T-helper 9 cell (primary cell): ENCODE measurements around the gene ALAS2.
"Not testable (repeated sequence)": the region's sequence is repeated elsewhere in the genome, so short reads cannot be mapped to it uniquely, and the experiment has no call there.

Experiments used
- DNase-seq: peaks from one replicate; pipeline ENCODE4 v3.0.0-alpha.2; 2020

The ALAS2 gene

GRCh38 chrX:55005256-55005655 is 25.5 kb downstream of the ALAS2 start:
- DNase-seq: no peak

DNA sequence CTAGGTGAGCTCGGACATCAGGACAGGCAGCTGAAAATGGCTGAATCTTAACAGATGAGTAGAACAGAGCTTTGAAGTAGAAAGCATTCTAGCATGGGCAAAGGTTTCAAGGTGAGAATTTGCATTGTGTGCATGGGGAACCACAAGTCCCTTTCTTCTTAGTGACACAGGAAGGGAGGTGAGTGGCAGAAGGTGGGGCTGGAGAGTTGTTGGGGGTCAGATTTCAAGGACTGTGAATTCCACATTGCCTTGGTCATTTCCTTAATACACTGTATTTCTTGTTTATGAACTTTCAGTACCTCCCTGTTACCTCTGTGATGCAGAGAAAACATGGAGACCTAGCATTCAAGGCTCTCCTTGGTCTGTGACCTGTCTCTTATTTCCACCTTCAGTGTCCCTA is 26.5 kb downstream of the ALAS2 start:
- no peak for DNase-seq

- peak; percentile 73 for DNase-seq
These were observed 30.8 kb downstream of the ALAS2 start, which contains the start of gene APEX2 for GRCh38 chrX:54999717-55000598. APEX2 (plus strand) TSS chrX:55000363; CDS start chrX:55000423, 60 bp downstream.

DNA sequence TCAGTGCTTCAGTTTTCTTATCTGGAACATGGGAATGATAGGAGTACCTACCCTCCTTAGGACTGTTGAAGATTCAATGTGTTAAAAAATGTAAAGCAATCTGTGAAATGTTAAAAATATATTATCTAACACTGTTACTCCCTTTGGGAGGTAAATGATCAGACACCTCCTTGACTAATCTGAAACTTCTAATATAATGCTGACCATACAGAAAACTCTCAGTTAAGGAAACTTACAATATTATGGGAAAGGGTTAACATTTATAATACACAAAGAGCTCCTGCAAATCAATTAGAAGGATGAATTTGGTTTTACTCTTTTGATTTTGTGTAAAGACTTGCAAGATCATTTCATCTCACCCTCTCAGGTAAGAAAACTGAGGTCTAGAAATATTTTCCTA is 35.2 kb downstream of the ALAS2 start:
- no peak for DNase-seq

DNA sequence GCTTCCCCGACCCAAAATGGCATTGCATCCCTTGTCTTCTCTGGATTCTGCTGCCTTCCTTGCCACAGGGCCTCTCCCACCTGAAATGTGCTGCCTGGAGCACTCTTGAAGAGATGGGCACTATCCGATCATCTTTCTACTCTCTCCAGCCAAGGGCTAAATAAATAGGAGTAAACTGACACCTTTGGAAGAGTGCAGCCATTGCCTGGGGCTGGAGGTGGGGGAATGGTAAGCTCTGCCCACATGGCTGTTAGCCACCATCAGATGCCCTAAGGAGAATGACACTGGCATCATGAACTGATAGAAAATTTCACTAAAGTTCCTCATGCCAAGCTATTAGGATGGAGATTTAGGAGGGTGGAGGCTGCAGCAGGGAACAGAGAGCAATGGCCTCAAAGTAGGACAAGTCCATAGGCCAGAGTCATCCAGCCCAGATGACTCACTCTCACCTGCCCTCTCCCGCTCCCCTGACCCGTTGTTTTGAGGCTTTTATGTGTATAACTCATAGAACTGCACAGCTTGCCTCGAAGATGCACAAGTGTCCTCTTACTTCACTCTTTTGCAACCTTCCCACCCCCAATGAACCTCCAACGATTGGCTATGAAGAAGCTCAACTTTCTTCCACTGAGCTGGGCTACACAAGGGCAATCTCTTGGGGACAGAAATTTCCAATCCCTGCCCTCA is 36.0 kb downstream of the ALAS2 start:
- no peak for DNase-seq

DNA sequence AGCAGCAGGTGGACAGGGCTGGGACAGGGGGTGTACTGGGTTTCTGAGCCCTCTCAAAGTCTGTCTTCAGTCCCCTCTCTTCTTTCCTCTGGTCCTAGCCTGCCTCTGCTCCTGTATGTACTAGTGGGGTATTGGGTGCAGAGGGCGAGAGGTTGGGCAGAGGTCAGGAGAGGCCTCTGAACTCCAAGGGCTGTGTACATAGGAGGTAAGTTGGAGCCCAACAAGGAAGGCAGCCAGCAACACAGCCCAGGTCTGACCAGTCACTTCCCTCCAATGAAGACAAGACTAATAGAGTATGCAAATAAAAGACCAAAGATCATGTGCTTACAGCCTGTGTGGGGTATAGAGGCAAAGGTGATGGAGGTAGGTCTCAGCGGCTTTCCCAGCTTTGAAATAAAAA is 36.7 kb downstream of the ALAS2 start, which contains the start of gene PFKFB1:
Gene PFKFB1 (minus strand): TSS at position 90 of the 400 bp plus-strand sequence. CDS start 181 bp downstream, outside the sequence.
- DNase-seq: no peak

DNA sequence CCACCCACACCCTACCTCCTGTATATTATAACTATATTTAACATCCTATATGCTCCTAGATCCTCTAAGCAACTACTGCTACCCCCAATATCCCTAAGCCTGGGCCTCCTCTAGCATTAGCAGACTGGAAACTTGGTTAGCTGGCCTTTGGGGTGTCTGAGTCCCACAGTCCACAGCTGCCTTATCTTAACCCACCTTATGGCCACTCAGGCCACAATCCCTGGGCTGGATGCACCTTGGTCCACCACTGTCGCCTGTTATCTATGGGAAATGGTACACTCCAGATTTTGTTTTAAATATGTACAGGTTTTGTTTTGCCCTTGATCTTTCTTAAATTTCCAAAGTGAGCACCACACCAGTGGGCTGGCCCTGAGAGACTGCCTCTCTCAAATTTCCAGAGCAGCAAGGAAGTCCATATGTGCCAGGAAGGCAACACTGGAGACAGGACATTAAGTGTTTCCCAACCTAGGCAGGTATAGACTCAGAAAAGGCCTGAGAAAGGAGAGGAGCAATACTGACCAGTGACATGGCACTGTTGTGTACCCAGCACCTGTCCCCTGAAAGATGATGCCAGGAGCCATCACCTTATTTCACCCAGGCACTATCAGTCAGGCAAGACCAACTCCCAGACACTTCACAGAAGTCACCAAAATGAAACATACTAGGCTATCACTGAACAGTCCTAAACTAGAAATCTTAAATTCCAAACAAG is 37.7 kb downstream of the ALAS2 start:
- no peak for DNase-seq

GRCh38 chrX:54991706-54992105 is 39.1 kb downstream of the ALAS2 start:
- no peak for DNase-seq

- not testable (repeated sequence) for DNase-seq
These were observed 47.5 kb downstream of the ALAS2 start for GRCh38 chrX:54983306-54983705.

GRCh38 chrX:54980334-54980733 is 50.4 kb downstream of the ALAS2 start:
- no peak for DNase-seq

DNA sequence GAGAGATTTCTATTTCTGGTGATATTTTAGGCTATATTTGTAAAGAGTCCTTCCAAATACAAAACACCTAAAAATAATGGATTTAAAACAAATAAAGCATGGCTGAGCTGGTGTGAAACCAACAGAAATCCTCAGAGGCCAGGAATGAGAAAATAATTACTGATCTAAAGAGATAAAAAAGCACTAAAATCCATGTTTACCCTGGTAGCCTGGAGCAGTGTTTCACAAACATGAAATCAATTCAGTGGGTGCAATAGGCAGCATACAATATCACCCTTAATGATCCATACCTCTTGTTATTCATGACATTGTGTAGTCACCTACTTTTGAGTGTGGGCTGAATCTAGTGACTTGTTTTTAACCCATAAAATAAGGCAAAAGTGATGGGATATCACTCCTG is 51.3 kb downstream of the ALAS2 start:
- no peak for DNase-seq

DNA sequence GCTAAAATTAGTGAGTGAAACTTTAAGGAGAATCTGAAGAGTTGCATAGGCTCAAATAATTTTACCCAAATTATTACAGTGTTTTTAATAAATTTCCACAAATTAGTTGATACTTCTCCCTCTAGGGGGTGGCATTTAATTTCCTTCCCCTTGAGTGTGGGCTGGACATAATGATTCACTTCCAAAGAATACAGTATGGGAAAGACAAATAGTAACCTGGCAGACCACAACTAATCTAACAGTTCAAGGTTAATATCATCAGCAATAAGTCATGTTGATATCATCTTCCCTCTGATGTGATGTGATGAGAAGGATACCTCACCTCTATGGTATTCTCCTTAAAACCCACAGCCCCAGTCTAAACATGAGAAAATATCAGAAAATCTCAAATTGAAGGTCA is 52.3 kb downstream of the ALAS2 start:
- no peak for DNase-seq

GRCh38 chrX:54977387-54977786 is 53.4 kb downstream of the ALAS2 start:
- no peak for DNase-seq

- DNase-seq: no peak
These were observed 65.8 kb downstream of the ALAS2 start for GRCh38 chrX:54964766-54965497.

DNA sequence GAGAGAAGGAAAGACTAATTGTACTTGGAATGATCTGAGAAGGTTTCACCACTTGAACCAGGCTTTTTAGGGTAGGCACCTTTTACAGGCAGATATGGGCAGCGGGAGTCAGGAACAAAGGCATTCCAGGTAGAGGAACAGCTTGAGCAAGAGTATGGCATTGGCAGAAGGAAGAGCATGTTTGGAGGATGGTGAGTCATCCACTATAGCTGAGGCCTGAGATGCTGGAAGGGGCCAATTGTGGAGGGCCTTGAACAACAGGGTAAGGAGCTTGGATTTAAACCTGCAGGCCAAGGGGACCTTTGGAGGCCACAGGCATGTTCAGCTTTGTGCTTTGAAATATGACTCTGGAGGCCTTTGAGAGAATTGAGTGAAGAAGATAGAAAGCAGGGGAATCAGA is 69.0 kb downstream of the ALAS2 start:
- DNase-seq: no peak
